Gastrocnemius medialis (tissue), 4 donors: Measurements from ENCODE around the gene ERICH6. TPM values are rescaled to one million over a fixed set of nuclear protein-coding genes. Genes with fewer than 3 reads are reported as not detected.

Experiments
- ATAC-seq, 2 donors: fragments of 150-250 bp; one replicate each; pipeline ENCODE4 v1.9.1; 2016
- DNase-seq, 2 donors: peaks; one replicate each; pipeline ENCODE4 v3.0.0-alpha.2; 2019
- H3K27ac ChIP-seq, 4 donors: fragments of 200-600 bp; sonication (generic); 1 replicate in 1 of 4; 2 replicates in 3 of 4; pipeline ENCODE4 v1.5.1; 2016 to 2018; ENCODE audit warnings: mild to moderate bottlenecking in 2 of 4, moderate library complexity in 1 of 4
- H3K27me3 ChIP-seq, 3 donors: fragments of 200-600 bp; sonication (generic) in 2 of 3; 1 replicate in 1 of 3; 2 replicates in 2 of 3; pipeline versions ENCODE4 v1.5.1 to v1.6.0; 2016 to 2019; ENCODE audit warnings: mild to moderate bottlenecking in 1 of 3, moderate library complexity in 1 of 3
- H3K36me3 ChIP-seq, 2 donors: fragments of 200-600 bp; sonication (generic) in 1 of 2; one replicate each; pipeline ENCODE4 v1.5.1; 2017 to 2018
- H3K4me1 ChIP-seq, 2 donors: fragments of 200-600 bp; sonication (generic) in 1 of 2; one replicate each; pipeline ENCODE4 v1.5.1; 2016 to 2017; ENCODE audit warnings: mild to moderate bottlenecking in 2 of 2
- H3K4me3 ChIP-seq, 4 donors: fragments of 200-600 bp; sonication (generic) in 3 of 4; 1 replicate in 1 of 4; 2 replicates in 3 of 4; pipeline ENCODE4 v1.5.1; 2016 to 2019; ENCODE audit warnings: mild to moderate bottlenecking in 2 of 4
- H3K9me3 ChIP-seq, 3 donors: fragments of 200-600 bp; sonication (generic) in 2 of 3; 1 replicate in 1 of 3; 2 replicates in 2 of 3; pipeline ENCODE4 v1.5.1; 2016 to 2019
- POLR2A ChIP-seq, 2 donors: fragments of 450-650 bp; IDR thresholded peaks; one replicate each; pipeline ENCODE4 v1.6.1; 2017; ENCODE audit warnings: antibody characterized with exemption in 2 of 2, mild to moderate bottlenecking in 2 of 2, moderate library complexity in 2 of 2
- in situ Hi-C, 4 donors: fragments of 200-750 bp; cut with MboI; loops; one replicate each; pipeline versions ENCODE4 v1.15.0 to v1.8.0; 2017; ENCODE audit warnings: low sequenced_read_pairs in 4 of 4
- intact Hi-C: fragments of 100-400 bp; cut with DNase I; formaldehyde crosslinking; loops from one replicate; pipeline ENCODE4 v1.15.1; 2023; ENCODE audit warnings: low total_unique reads
- total RNA-seq, 4 donors: library from RNA; depleted of rRNA; stranded (reverse); fragments of >200 nt; gene quantifications; one replicate each; pipeline versions ENCODE4 v1.1.0 to v1.2.3, GENCODE V29; 2016
- TF ChIP-seq, protein P1 (sequence below), 5 experiments: fragments of 450-650 bp in 3 of 5; fragments of 200-600 bp in 2 of 5; sonication (generic) in 2 of 5; IDR thresholded peaks in 4 of 5; conservative IDR thresholded peaks in 1 of 5; 1 replicate in 4 of 5; 2 replicates in 1 of 5; pipeline ENCODE4 v1.5.1; 2016 to 2019; ENCODE audit warnings: antibody characterized with exemption in 5 of 5, mild to moderate bottlenecking in 3 of 5, moderate library complexity in 3 of 5

Gene ERICH6
- not detected for total RNA-seq

DNA sequence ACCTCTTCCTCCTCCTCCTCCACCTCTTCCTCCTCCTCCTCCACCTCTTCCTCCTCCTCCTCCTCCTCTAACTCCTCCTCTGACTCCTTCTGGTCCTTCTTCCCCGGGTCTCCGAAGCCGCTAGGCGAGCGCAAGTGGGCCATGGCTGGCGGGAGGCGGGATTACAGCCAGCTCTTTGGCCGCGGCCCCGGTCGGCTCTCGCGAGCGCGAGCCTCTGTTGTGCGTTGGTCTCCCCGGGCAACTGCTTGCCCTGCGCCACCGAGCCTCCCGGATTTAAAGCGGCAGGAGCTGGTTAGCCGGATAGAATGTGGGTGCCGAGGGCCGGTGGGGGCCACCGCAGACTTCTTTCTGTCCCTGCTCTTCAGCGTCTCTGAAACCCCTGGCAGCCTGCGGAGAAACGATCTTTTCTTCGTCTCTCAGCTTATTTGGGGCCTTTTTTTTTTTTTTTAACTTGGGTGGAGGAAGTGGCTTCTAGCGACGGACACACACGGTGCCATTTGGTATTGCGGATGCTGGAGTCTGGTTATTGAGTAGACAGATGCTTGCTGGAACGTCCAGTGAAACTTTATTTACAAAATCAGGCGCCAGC, at the start of gene ERICH6:
TSS of gene ERICH6 (minus strand) at position 165 of the 589 bp plus-strand sequence. CDS start at position 143, 22 bp downstream.
- TF ChIP-seq POLR2A (IDR thresholded peaks at IDR 0.05) = no peak
- TF ChIP-seq, protein P1, sequence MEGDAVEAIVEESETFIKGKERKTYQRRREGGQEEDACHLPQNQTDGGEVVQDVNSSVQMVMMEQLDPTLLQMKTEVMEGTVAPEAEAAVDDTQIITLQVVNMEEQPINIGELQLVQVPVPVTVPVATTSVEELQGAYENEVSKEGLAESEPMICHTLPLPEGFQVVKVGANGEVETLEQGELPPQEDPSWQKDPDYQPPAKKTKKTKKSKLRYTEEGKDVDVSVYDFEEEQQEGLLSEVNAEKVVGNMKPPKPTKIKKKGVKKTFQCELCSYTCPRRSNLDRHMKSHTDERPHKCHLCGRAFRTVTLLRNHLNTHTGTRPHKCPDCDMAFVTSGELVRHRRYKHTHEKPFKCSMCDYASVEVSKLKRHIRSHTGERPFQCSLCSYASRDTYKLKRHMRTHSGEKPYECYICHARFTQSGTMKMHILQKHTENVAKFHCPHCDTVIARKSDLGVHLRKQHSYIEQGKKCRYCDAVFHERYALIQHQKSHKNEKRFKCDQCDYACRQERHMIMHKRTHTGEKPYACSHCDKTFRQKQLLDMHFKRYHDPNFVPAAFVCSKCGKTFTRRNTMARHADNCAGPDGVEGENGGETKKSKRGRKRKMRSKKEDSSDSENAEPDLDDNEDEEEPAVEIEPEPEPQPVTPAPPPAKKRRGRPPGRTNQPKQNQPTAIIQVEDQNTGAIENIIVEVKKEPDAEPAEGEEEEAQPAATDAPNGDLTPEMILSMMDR (IDR thresholded peaks at IDR 0.05 in 4 of 5, conservative IDR thresholded peaks at IDR 0.05 in 1 of 5) = peak in 2 of 5 experiments; percentile 14 to 21
- no peaks in the 10 kb centered on the region for H3K9me3 ChIP-seq
- H3K27me3 ChIP-seq = no peaks in the 10 kb centered on the region
- DNase-seq = peak; percentile 59 to 77
- in situ Hi-C loops (no loop called here), intact Hi-C loops (loop anchor here (5.0 kb wide), 3 partner anchors 58 to 157 kb away; partner anchors contain the start of genes EIF2A, SERP1 and SIAH2)
- no peaks in the 10 kb centered on the region for H3K36me3 ChIP-seq
- H3K4me3 ChIP-seq = peak within 1 kb of the TSS; percentile 54 to 73 (median 66)
- peak; percentile 94 to 97 for ATAC-seq
- peaks cover 0 to 12% of the 10 kb centered on the region in 2 donors for H3K4me1 ChIP-seq
- peak within 1 kb of the TSS; percentile 23 to 64 (median 60) for H3K27ac ChIP-seq

DNA sequence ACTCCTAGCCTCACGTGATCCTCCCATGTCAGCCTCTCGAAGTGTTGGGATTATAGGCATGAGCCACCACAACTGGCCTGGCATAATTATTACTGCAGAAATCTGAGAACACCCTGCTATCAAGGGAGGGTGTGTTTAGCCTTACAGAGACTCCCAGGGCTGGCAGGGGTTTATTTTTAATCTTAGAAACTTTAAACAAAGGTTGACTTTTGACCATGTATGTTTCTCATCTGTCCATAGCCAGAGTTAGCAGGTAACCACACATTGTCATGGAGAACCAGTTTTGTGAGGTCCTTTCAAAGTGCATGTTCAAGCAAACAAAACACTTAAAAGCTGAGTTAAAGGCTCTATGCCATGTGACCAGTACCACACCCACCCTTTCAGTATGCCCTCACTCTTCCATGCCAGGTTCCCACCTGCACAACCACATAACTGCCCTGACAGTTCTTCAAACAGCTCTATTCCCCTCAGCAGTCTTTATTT, 48.1 kb upstream of the ERICH6 start:
- no peak overlapping the region for H3K27ac ChIP-seq
- H3K9me3 ChIP-seq = no peaks in the 10 kb centered on the region
- H3K27me3 ChIP-seq = no peaks in the 10 kb centered on the region
- DNase-seq (no peak), ATAC-seq (no peak)
- peaks cover 49 to 53% of the 10 kb centered on the region in 2 donors for H3K4me1 ChIP-seq
- H3K36me3 ChIP-seq = no peaks in the 10 kb centered on the region
- intact Hi-C loops (no loop called here), in situ Hi-C loops (no loop called here)
- TF ChIP-seq, protein P1 (IDR thresholded peaks at IDR 0.05 in 4 of 5, conservative IDR thresholded peaks at IDR 0.05 in 1 of 5) = no peak
- no peak for TF ChIP-seq POLR2A (IDR thresholded peaks at IDR 0.05)
- no peak overlapping the region for H3K4me3 ChIP-seq

DNA sequence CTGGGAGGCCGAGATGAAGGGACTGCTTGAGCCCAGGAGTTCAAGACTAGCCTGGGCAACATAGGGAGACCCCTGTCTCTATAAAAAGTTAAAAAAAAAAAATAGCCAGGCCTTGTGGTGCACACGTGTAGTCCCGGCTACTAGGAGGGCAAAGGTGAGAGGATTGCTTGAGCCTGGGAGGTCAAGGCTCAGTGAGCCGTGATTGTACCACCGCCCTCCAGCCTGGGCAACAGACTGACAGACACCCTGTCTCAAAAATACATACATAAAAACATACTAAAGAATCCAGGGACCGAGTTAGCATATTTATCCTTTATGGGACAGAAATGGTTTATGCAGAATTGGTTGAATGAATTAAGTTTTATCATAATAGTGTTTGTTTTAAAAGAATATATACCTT, 45.5 kb upstream of the ERICH6 start:
- in situ Hi-C loops = no loop called here
- Histone ChIP-seq H3K27ac (no peak overlapping the region), H3K27me3 (no peaks in the 10 kb centered on the region), H3K4me3 (no peak overlapping the region), H3K4me1 (peaks cover 49 to 54% of the 10 kb centered on the region in 2 donors), H3K36me3 (no peaks in the 10 kb centered on the region), H3K9me3 (no peaks in the 10 kb centered on the region)
- no peak for ATAC-seq
- TF ChIP-seq POLR2A (IDR thresholded peaks at IDR 0.05) = no peak
- TF ChIP-seq, protein P1 (IDR thresholded peaks at IDR 0.05 in 4 of 5, conservative IDR thresholded peaks at IDR 0.05 in 1 of 5) = no peak
- intact Hi-C loops = no loop called here
- DNase-seq = no peak

DNA sequence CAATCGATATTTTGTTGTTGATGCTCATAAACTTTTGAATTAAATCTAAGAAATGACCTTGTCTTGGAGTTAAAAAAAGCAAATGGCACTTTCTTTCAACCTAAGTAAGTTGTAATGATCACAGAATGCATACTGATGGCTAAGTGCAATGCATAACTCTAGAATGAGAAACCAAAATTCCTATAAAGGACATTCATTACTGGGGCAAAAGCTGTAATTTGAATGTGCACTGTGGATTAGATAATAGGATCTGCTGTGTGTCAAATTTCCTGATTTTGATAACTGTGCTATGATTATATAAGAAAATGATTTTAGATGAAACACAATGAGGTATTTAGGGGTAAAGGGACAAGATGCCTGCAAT, 44.9 kb upstream of the ERICH6 start:
- Histone ChIP-seq H3K4me3 (no peak overlapping the region), H3K4me1 (peaks cover 49 to 58% of the 10 kb centered on the region in 2 donors), H3K27ac (no peak overlapping the region), H3K36me3 (no peaks in the 10 kb centered on the region), H3K9me3 (no peaks in the 10 kb centered on the region), H3K27me3 (no peaks in the 10 kb centered on the region)
- no peak for ATAC-seq
- in situ Hi-C loops = no loop called here
- TF ChIP-seq, protein P1 (IDR thresholded peaks at IDR 0.05 in 4 of 5, conservative IDR thresholded peaks at IDR 0.05 in 1 of 5) = no peak
- no peak for TF ChIP-seq POLR2A (IDR thresholded peaks at IDR 0.05)
- no peak for DNase-seq
- intact Hi-C loops = no loop called here
